Neural cell (in vitro differentiated cells): ENCODE data around the gene RPS28. TPM values are rescaled to one million over a fixed set of nuclear protein-coding genes. Genes with fewer than 3 reads are reported as not detected.

Experiments used
- H2AFZ ChIP-seq: fragments of 200-600, 300-800 bp; sonication (generic), shearing (Covaris generic); 2 replicates; pipeline ENCODE4 v1.6.0; 2014; ENCODE audit warnings: low read depth, mild to moderate bottlenecking, antibody characterized with exemption, low read length, moderate library complexity
- H3F3A ChIP-seq: fragments of 200-600 bp; shearing (Covaris generic); 2 replicates; pipeline ENCODE4 v1.6.1; 2016; ENCODE audit warnings: mild to moderate bottlenecking, moderate library complexity, mixed read lengths, antibody characterized with exemption, low read length; ENCODE audit not compliant: insufficient read depth, poor library complexity, severe bottlenecking
- H3K27ac ChIP-seq: fragments of 200-600, 300-800 bp; sonication (generic), shearing (Covaris generic); 2 replicates; pipeline ENCODE4 v1.5.1; 2014; ENCODE audit warnings: mild to moderate bottlenecking, low read length, moderate library complexity
- H3K27me3 ChIP-seq: fragments of 300-800, 200-600 bp; sonication (generic), shearing (Covaris generic); 2 replicates; pipeline ENCODE4 v1.6.0; 2014; ENCODE audit warnings: mild to moderate bottlenecking, low read depth, low read length, moderate library complexity; ENCODE audit not compliant: insufficient read depth
- H3K36me3 ChIP-seq: fragments of 300-800, 200-600 bp; sonication (generic), shearing (Covaris generic); 2 replicates; pipeline ENCODE4 v1.5.1; 2014; ENCODE audit warnings: mild to moderate bottlenecking, antibody characterized with exemption, low read length, moderate library complexity; ENCODE audit not compliant: insufficient read depth
- H3K4me2 ChIP-seq: fragments of 300-800, 200-600 bp; sonication (generic), shearing (Covaris generic); 2 replicates; pipeline ENCODE4 v1.6.0; 2014; ENCODE audit warnings: mild to moderate bottlenecking, low read length
- H3K4me3 ChIP-seq: fragments of 300-800, 200-600 bp; sonication (generic), shearing (Covaris generic); 2 replicates; pipeline ENCODE4 v1.5.1; 2014; ENCODE audit warnings: mild to moderate bottlenecking, low read length, moderate library complexity
- H3K79me2 ChIP-seq: fragments of 200-600 bp; shearing (Covaris generic); replicated peaks from 2 replicates; pipeline ENCODE4 v1.6.0; 2014; ENCODE audit warnings: mild to moderate bottlenecking, low read length, moderate library complexity; ENCODE audit not compliant: insufficient read depth
- H3K9ac ChIP-seq: fragments of 300-800, 200-600 bp; sonication (generic), shearing (Covaris generic); 2 replicates; pipeline ENCODE4 v1.6.1; 2016; ENCODE audit warnings: mild to moderate bottlenecking, low read length, mixed read lengths
- H3K9me2 ChIP-seq: fragments of 200-600 bp; shearing (Covaris generic); 2 replicates; pipeline ENCODE4 v1.6.1; 2016; ENCODE audit warnings: mild to moderate bottlenecking, low read length, mixed read lengths; ENCODE audit not compliant: insufficient read depth
- H3K9me3 ChIP-seq: fragments of 200-600, 300-800 bp; sonication (generic), shearing (Covaris generic); 2 replicates; pipeline ENCODE4 v1.6.1; 2016; ENCODE audit warnings: mild to moderate bottlenecking, mixed run types, low read length, moderate library complexity, mixed read lengths
- H4K20me1 ChIP-seq: fragments of 200-600 bp; shearing (Covaris generic); 2 replicates; pipeline ENCODE4 v1.6.1; 2016; ENCODE audit warnings: mild to moderate bottlenecking, mixed run types; ENCODE audit not compliant: insufficient read depth
- EP300 ChIP-seq: fragments of 450-650 bp; conservative IDR thresholded peaks from 2 replicates; pipeline ENCODE4 v1.6.1; 2014; ENCODE audit warnings: antibody characterized with exemption, mild to moderate bottlenecking, moderate library complexity; ENCODE audit not compliant: poor library complexity, severe bottlenecking
- EZH2 ChIP-seq: fragments of 200-600, 300-800 bp; shearing (Covaris generic), sonication (generic); IDR thresholded peaks from 2 replicates; pipeline ENCODE4 v1.6.1; 2014; ENCODE audit warnings: antibody characterized with exemption, low read length, borderline replicate concordance, mild to moderate bottlenecking; ENCODE audit not compliant: insufficient read depth, poor library complexity, severe bottlenecking
- MXI1 ChIP-seq: fragments of 450-650 bp; conservative IDR thresholded peaks from 2 replicates; pipeline ENCODE4 v1.6.1; 2014; ENCODE audit warnings: antibody characterized with exemption, mild to moderate bottlenecking; ENCODE audit not compliant: poor library complexity, severe bottlenecking
- POLR2AphosphoS5 ChIP-seq: IDR thresholded peaks from 2 replicates; pipeline ENCODE4 v1.6.1; 2012
- RAD21 ChIP-seq: fragments of 450-650 bp; conservative IDR thresholded peaks from 2 replicates; pipeline ENCODE4 v1.6.1; 2014; ENCODE audit warnings: antibody characterized with exemption, mild to moderate bottlenecking, moderate library complexity
- SMC3 ChIP-seq: fragments of 450-650 bp; conservative IDR thresholded peaks from 2 replicates; pipeline ENCODE4 v1.6.1; 2014; ENCODE audit warnings: antibody characterized with exemption, mild to moderate bottlenecking, moderate library complexity; ENCODE audit not compliant: poor library complexity
- TAF1 ChIP-seq: IDR thresholded peaks from 2 replicates; pipeline ENCODE4 v1.6.1; 2012; ENCODE audit warnings: low read depth
- polyA plus RNA-seq: library from polyadenylated mRNA; depleted of rRNA; stranded (reverse); fragments of >200 nt; gene quantifications from 2 replicates; pipeline ENCODE4 v1.2.3, GENCODE V29; 2014
- TF ChIP-seq, protein P1 (sequence below): fragments of 450-650 bp; IDR thresholded peaks from 2 replicates; pipeline ENCODE4 v1.5.1; 2014; ENCODE audit warnings: antibody characterized with exemption, mild to moderate bottlenecking, moderate library complexity; ENCODE audit not compliant: poor library complexity, severe bottlenecking
- TF ChIP-seq, protein P2 (sequence below): IDR thresholded peaks from 2 replicates; pipeline ENCODE4 v1.6.1; 2012; ENCODE audit warnings: borderline replicate concordance

Gene RPS28
- polyA plus RNA-seq, 1 donor from 2014 or later, result 192 TPM

DNA sequence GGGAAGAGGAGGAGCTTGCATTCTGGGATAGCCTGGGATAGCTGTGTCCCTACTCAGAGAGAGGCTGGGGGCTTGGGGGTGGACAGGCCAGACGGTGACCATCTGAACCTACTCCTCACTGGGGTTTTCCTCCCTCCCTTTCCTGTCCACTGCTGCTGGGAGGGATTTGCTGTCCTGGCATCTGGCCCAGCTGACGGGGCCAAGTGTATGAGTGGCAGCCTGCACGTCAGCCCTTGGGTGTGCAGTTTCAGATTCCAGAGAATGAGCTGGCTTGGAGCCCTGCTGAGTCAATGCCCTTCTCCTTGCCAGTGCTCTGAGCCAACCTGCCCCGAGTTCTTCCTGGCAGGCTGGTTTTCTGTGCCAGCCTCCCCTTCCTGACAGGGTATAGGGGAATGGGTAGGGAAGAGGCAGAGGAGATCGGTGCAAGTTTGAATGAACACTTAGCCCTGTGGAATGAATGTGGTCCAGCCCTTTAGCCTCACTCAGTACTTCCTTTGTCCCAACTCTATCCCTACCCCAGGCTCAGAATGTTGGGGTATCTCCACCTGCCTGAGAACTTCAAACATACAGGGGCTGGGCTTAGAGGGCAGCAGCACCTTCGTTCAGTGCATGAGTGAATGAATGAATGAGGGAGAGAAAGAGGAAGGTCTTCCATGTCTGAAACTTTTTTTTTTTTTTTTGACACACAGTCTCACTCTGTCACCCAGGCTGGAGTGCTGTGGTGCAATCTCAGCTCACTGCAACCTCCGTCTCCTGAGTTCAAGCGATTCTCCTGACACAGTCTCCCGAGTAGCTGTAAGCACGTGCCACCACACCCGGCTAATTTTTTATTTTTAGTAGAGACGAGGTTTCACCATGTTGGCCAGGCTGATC lies 40.9 kb downstream of the RPS28 start:
- Histone ChIP-seq H3K9me3 (no peaks in the 10 kb centered on the region), H3K9ac (no peak overlapping the region), H3K9me2 (no peaks in the 10 kb centered on the region), H3K79me2 (no peaks in the 10 kb centered on the region), H3K27ac (no peak overlapping the region), H4K20me1 (no peaks in the 10 kb centered on the region), H3K4me2 (no peak overlapping the region), H3K4me3 (no peak overlapping the region), H2AFZ (no peak overlapping the region), H3K36me3 (no peaks in the 10 kb centered on the region), H3F3A (no peaks in the 10 kb centered on the region), H3K27me3 (peaks cover 45% of the 10 kb centered on the region)
- TF ChIP-seq EP300, result no peak
- TF ChIP-seq, protein P1, sequence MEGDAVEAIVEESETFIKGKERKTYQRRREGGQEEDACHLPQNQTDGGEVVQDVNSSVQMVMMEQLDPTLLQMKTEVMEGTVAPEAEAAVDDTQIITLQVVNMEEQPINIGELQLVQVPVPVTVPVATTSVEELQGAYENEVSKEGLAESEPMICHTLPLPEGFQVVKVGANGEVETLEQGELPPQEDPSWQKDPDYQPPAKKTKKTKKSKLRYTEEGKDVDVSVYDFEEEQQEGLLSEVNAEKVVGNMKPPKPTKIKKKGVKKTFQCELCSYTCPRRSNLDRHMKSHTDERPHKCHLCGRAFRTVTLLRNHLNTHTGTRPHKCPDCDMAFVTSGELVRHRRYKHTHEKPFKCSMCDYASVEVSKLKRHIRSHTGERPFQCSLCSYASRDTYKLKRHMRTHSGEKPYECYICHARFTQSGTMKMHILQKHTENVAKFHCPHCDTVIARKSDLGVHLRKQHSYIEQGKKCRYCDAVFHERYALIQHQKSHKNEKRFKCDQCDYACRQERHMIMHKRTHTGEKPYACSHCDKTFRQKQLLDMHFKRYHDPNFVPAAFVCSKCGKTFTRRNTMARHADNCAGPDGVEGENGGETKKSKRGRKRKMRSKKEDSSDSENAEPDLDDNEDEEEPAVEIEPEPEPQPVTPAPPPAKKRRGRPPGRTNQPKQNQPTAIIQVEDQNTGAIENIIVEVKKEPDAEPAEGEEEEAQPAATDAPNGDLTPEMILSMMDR, result no peak
- TF ChIP-seq EZH2, result no peak
- TF ChIP-seq TAF1, result no peak
- no peak for TF ChIP-seq MXI1
- TF ChIP-seq RAD21, result no peak
- TF ChIP-seq SMC3, result no peak
- TF ChIP-seq POLR2AphosphoS5, result no peak
- TF ChIP-seq, protein P2, sequence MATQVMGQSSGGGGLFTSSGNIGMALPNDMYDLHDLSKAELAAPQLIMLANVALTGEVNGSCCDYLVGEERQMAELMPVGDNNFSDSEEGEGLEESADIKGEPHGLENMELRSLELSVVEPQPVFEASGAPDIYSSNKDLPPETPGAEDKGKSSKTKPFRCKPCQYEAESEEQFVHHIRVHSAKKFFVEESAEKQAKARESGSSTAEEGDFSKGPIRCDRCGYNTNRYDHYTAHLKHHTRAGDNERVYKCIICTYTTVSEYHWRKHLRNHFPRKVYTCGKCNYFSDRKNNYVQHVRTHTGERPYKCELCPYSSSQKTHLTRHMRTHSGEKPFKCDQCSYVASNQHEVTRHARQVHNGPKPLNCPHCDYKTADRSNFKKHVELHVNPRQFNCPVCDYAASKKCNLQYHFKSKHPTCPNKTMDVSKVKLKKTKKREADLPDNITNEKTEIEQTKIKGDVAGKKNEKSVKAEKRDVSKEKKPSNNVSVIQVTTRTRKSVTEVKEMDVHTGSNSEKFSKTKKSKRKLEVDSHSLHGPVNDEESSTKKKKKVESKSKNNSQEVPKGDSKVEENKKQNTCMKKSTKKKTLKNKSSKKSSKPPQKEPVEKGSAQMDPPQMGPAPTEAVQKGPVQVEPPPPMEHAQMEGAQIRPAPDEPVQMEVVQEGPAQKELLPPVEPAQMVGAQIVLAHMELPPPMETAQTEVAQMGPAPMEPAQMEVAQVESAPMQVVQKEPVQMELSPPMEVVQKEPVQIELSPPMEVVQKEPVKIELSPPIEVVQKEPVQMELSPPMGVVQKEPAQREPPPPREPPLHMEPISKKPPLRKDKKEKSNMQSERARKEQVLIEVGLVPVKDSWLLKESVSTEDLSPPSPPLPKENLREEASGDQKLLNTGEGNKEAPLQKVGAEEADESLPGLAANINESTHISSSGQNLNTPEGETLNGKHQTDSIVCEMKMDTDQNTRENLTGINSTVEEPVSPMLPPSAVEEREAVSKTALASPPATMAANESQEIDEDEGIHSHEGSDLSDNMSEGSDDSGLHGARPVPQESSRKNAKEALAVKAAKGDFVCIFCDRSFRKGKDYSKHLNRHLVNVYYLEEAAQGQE, result no peak

DNA sequence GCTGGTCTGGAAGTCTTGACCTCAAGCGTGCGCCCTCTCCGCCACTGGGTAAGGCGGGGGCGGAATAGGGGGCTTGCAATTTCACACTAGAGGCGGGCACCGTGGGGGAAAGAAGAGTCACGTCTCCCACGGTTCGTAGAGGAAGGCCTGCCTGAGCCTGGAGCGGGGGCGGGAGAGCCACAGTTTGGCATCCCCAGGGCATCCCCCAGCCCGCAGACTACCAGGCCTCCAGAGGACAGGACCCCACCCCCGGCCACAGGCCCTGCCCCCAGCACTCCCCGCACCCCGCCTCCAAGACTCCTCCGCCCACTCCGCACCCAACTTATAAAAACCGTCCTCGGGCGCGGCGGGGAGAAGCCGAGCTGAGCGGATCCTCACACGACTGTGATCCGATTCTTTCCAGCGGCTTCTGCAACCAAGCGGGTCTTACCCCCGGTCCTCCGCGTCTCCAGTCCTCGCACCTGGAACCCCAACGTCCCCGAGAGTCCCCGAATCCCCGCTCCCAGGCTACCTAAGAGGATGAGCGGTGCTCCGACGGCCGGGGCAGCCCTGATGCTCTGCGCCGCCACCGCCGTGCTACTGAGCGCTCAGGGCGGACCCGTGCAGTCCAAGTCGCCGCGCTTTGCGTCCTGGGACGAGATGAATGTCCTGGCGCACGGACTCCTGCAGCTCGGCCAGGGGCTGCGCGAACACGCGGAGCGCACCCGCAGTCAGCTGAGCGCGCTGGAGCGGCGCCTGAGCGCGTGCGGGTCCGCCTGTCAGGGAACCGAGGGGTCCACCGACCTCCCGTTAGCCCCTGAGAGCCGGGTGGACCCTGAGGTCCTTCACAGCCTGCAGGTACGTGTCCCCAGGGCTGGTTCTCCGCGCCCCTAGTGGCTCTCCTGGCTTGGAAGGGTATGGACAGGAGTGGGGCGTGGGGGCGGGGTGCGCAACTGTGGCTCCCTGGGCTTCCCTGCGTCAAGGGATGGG lies 42.8 kb downstream of the RPS28 start, which contains the start of gene ANGPTL4:
TSS of gene ANGPTL4 (plus strand) at position 353 of the 969 bp plus-strand sequence. CDS start at position 520, 167 bp downstream.
- Histone ChIP-seq H2AFZ (no peak within 1 kb of the TSS), H3K4me2 (no peak within 1 kb of the TSS), H3K4me3 (peak within 1 kb of the TSS; percentile 60), H4K20me1 (no peaks in the 10 kb centered on the region), H3K9me2 (no peaks in the 10 kb centered on the region), H3K36me3 (no peaks in the 10 kb centered on the region), H3K9ac (peak within 1 kb of the TSS; percentile 9), H3K27ac (no peak within 1 kb of the TSS), H3K79me2 (no peaks in the 10 kb centered on the region), H3K9me3 (no peaks in the 10 kb centered on the region), H3F3A (no peaks in the 10 kb centered on the region), H3K27me3 (peaks cover 45% of the 10 kb centered on the region)
- TF ChIP-seq TAF1 (no peak), EZH2 (peak; percentile 26), RAD21 (no peak), EP300 (no peak), SMC3 (no peak), MXI1 (no peak), POLR2AphosphoS5 (no peak)
- TF ChIP-seq, protein P1, result peak; percentile 27
- TF ChIP-seq, protein P2, result no peak
